GM18909 (cell line): ENCODE results near the gene LIX1.
"Not testable (repeated sequence)": the region's sequence is repeated elsewhere in the genome, so short reads cannot be mapped to it uniquely, and the experiment has no call there.

Experiments used
- ATAC-seq: cut with Tn5 transposase; IDR thresholded peaks from one replicate; pipeline ENCODE4 v1.9.1; 2021; ENCODE audit warnings: mild to moderate bottlenecking; ENCODE audit not compliant: unreplicated experiment, poor library complexity

Gene LIX1

GRCh38 chr5:97106216-97106581 is 36.2 kb downstream of the LIX1 start:
- ATAC-seq = no peak

- no peak for ATAC-seq
Measured at GRCh38 chr5:97105501-97106215, 36.8 kb downstream of the LIX1 start.

GRCh38 chr5:97102010-97102470 is 40.4 kb downstream of the LIX1 start:
- no peak for ATAC-seq

- no peak for ATAC-seq
Measured at GRCh38 chr5:97101189-97101910, 41.1 kb downstream of the LIX1 start.

- no peak for ATAC-seq
Measured at GRCh38 chr5:97100476-97100875, 41.9 kb downstream of the LIX1 start.

GRCh38 chr5:97098922-97099321 is 43.5 kb downstream of the LIX1 start:
- ATAC-seq = no peak

GRCh38 chr5:97097326-97098230 is 44.8 kb downstream of the LIX1 start:
- no peak for ATAC-seq

- ATAC-seq = no peak
Measured at GRCh38 chr5:97096846-97097245, 45.6 kb downstream of the LIX1 start.

GRCh38 chr5:97096191-97096590 is 46.2 kb downstream of the LIX1 start:
- ATAC-seq = no peak

GRCh38 chr5:97095318-97095732 is 47.1 kb downstream of the LIX1 start:
- peak; percentile 42 for ATAC-seq

- ATAC-seq = peak; percentile 99
Measured at GRCh38 chr5:97094579-97095317, 47.7 kb downstream of the LIX1 start.

GRCh38 chr5:97093193-97093592 is 49.2 kb downstream of the LIX1 start:
- no peak for ATAC-seq

GRCh38 chr5:97090944-97091343 is 51.5 kb downstream of the LIX1 start:
- ATAC-seq = no peak

- ATAC-seq = no peak
Measured at GRCh38 chr5:97089149-97089801, 53.1 kb downstream of the LIX1 start.

- no peak for ATAC-seq
Measured at GRCh38 chr5:97088774-97089148, 53.6 kb downstream of the LIX1 start.

GRCh38 chr5:97087138-97087537 is 55.3 kb downstream of the LIX1 start:
- ATAC-seq = no peak

- ATAC-seq = no peak
Measured at GRCh38 chr5:97085459-97086181, 56.8 kb downstream of the LIX1 start.

- not testable (repeated sequence) for ATAC-seq
Measured at GRCh38 chr5:97084782-97085458, 57.5 kb downstream of the LIX1 start.
